Left ventricle myocardium inferior (tissue), 1 donor: Measurements from ENCODE around the gene ATN1. TPM values are rescaled to one million over a fixed set of nuclear protein-coding genes. Genes with fewer than 3 reads are reported as not detected.

Source experiments
- DNase-seq: peaks from one replicate; pipeline ENCODE4 v3.0.0-alpha.2; 2020
- H3K27ac ChIP-seq: fragments of 200-600 bp; replicated peaks from 2 replicates; pipeline ENCODE4 v1.8.0; 2021
- H3K27me3 ChIP-seq: fragments of 200-600 bp; 2 replicates; pipeline ENCODE4 v1.8.0; 2021; ENCODE audit warnings: low read depth
- H3K36me3 ChIP-seq: fragments of 200-600 bp; 2 replicates; pipeline ENCODE4 v1.8.0; 2021
- H3K4me1 ChIP-seq: fragments of 200-600 bp; 2 replicates; pipeline ENCODE4 v1.8.0; 2021
- H3K4me3 ChIP-seq: fragments of 200-600 bp; 2 replicates; pipeline ENCODE4 v1.8.0; 2021; ENCODE audit warnings: mild to moderate bottlenecking, moderate library complexity
- H3K9me3 ChIP-seq: fragments of 200-600 bp; replicated peaks from 2 replicates; pipeline ENCODE4 v1.8.0; 2021
- CTCF ChIP-seq: fragments of 200-600 bp; IDR thresholded peaks from 2 replicates; pipeline ENCODE4 v1.8.0; 2021; ENCODE audit warnings: antibody characterized with exemption, mild to moderate bottlenecking, borderline replicate concordance
- intact Hi-C: fragments of 100-400 bp; cut with micrococcal nuclease; formaldehyde crosslinking; loops from one replicate; pipeline ENCODE4 v1.11.0; 2022
- total RNA-seq: library from RNA; stranded (reverse); fragmentation: NEBNext Ultra II Directional; extraction: Animal tissue kit (Norgen Biotek cat#: 25700); gene quantifications from one replicate; pipeline ENCODE4 v1.2.1, GENCODE V29; 2021
- donor health status: DM: no; HTN: yes; CAD: no; lungs with severe emphysema.

Gene ATN1
- total RNA-seq, 1 donor from 2014 or later: 71.4 TPM

GRCh38 chr12:6894321-6894720 is 33.4 kb upstream of the ATN1 start:
- Histone ChIP-seq H3K27ac (no peak overlapping the region), H3K4me1 (peaks cover 12% of the 10 kb centered on the region), H3K9me3 (no peaks in the 10 kb centered on the region), H3K4me3 (no peak overlapping the region), H3K27me3 (no peaks in the 10 kb centered on the region), H3K36me3 (no peaks in the 10 kb centered on the region)
- intact Hi-C loops: no loop called here
- no peak for DNase-seq
- no peak for TF ChIP-seq CTCF

GRCh38 chr12:6896846-6897435 is 30.8 kb upstream of the ATN1 start:
- no peak for DNase-seq
- intact Hi-C loops: no loop called here
- no peak for TF ChIP-seq CTCF

GRCh38 chr12:6899427-6899826 is 28.3 kb upstream of the ATN1 start:
- H3K27ac ChIP-seq: no peak overlapping the region
- peaks cover 7% of the 10 kb centered on the region for H3K4me1 ChIP-seq
- no peak for TF ChIP-seq CTCF
- no peaks in the 10 kb centered on the region for H3K9me3 ChIP-seq
- no peaks in the 10 kb centered on the region for H3K27me3 ChIP-seq
- no peak for DNase-seq
- no peaks in the 10 kb centered on the region for H3K36me3 ChIP-seq
- H3K4me3 ChIP-seq: no peak overlapping the region
- intact Hi-C loops: no loop called here

More at GRCh38 chr12:6896846-6897435, 30.8 kb upstream of the ATN1 start:
- Histone ChIP-seq H3K27ac (no peak overlapping the region), H3K36me3 (no peaks in the 10 kb centered on the region), H3K9me3 (no peaks in the 10 kb centered on the region), H3K4me3 (no peak overlapping the region), H3K4me1 (no peaks in the 10 kb centered on the region), H3K27me3 (no peaks in the 10 kb centered on the region)

GRCh38 chr12:6899837-6900519 is 27.8 kb upstream of the ATN1 start:
- H3K9me3 ChIP-seq: no peaks in the 10 kb centered on the region
- H3K27me3 ChIP-seq: no peaks in the 10 kb centered on the region
- intact Hi-C loops: no loop called here
- no peak for TF ChIP-seq CTCF
- peaks cover 9% of the 10 kb centered on the region for H3K4me1 ChIP-seq
- H3K4me3 ChIP-seq: no peak overlapping the region
- peak; percentile 58 for DNase-seq
- H3K36me3 ChIP-seq: no peaks in the 10 kb centered on the region
- H3K27ac ChIP-seq: no peak overlapping the region

- DNase-seq: no peak
- H3K36me3 ChIP-seq: no peaks in the 10 kb centered on the region
- H3K4me1 ChIP-seq: peaks cover 14% of the 10 kb centered on the region
- H3K27me3 ChIP-seq: no peaks in the 10 kb centered on the region
- TF ChIP-seq CTCF: no peak
- no peak overlapping the region for H3K4me3 ChIP-seq
- H3K27ac ChIP-seq: no peak overlapping the region
- intact Hi-C loops: no loop called here
- H3K9me3 ChIP-seq: no peaks in the 10 kb centered on the region
Measured at GRCh38 chr12:6902448-6902847, 25.3 kb upstream of the ATN1 start.
